Tibial nerve (tissue), 4 donors: ENCODE measurements around the gene FKBP10. TPM values are rescaled to one million over a fixed set of nuclear protein-coding genes. Genes with fewer than 3 reads are reported as not detected.
"Not testable (repeated sequence)": the region's sequence is repeated elsewhere in the genome, so short reads cannot be mapped to it uniquely, and the experiment has no call there.

Experiments
- DNase-seq, 2 donors: peaks; one replicate each; pipeline ENCODE4 v3.0.0-alpha.2; 2019; ENCODE audit warnings: low spot score in 2 of 2
- H3K27ac ChIP-seq, 4 donors: fragments of 200-600 bp; sonication (generic) in 3 of 4; one replicate each; pipeline ENCODE4 v1.5.1; 2017 to 2019; ENCODE audit warnings: mild to moderate bottlenecking in 1 of 4
- H3K27me3 ChIP-seq, 2 donors: fragments of 200-600 bp; sonication (generic) in 1 of 2; one replicate each; pipeline versions ENCODE4 v1.5.1 to v1.6.0; 2017 to 2019
- H3K36me3 ChIP-seq, 3 donors: fragments of 200-600 bp; sonication (generic); one replicate each; pipeline ENCODE4 v1.5.1; 2018 to 2019
- H3K4me1 ChIP-seq, 4 donors: fragments of 200-600 bp; sonication (generic) in 3 of 4; one replicate each; pipeline ENCODE4 v1.5.1; 2017 to 2019
- H3K4me3 ChIP-seq, 4 donors: fragments of 200-600 bp; sonication (generic) in 3 of 4; one replicate each; pipeline ENCODE4 v1.5.1; 2017 to 2019; ENCODE audit warnings: mild to moderate bottlenecking in 1 of 4, moderate library complexity in 1 of 4
- H3K9me3 ChIP-seq, 4 donors: fragments of 200-600 bp; sonication (generic) in 3 of 4; one replicate each; pipeline ENCODE4 v1.5.1; 2017 to 2019
- CTCF ChIP-seq, 5 experiments: fragments of 200-600 bp in 3 of 5; fragments of 450-650 bp in 2 of 5; sonication (generic) in 3 of 5; IDR thresholded peaks; one replicate each; pipeline ENCODE4 v1.5.1; 2016 to 2019; ENCODE audit warnings: antibody characterized with exemption in 5 of 5, mild to moderate bottlenecking in 3 of 5, moderate library complexity in 2 of 5
- EP300 ChIP-seq, 2 donors: sonication (generic); formaldehyde crosslinking; IDR thresholded peaks; one replicate each; pipeline ENCODE4 v1.6.1; 2017; ENCODE audit warnings: antibody characterized with exemption in 2 of 2, mild to moderate bottlenecking in 1 of 2
- POLR2A ChIP-seq, 2 donors: fragments of 450-650 bp; IDR thresholded peaks; one replicate each; pipeline ENCODE4 v1.6.1; 2017; ENCODE audit warnings: antibody characterized with exemption in 2 of 2, mild to moderate bottlenecking in 2 of 2, moderate library complexity in 2 of 2
- WGBS, 2 donors: methylation state at CpG; one replicate each; pipeline ENCODE4 v1.1.5; 2018; 5-methylcytosine and 5-hydroxymethylcytosine counted together
- total RNA-seq, 4 donors: library from RNA; depleted of rRNA; stranded (reverse); fragments of >200 nt; gene quantifications; one replicate each; pipeline ENCODE4 v1.1.0, GENCODE V29; 2016

The FKBP10 gene
- total RNA-seq, 4 donors from 2014 or later = 47.9 to 103 (median 77.4) TPM

GRCh38 chr17:41823141-41823524 is 10.3 kb downstream of the FKBP10 start:
- H3K4me3 ChIP-seq = no peak overlapping the region
- peaks cover 0 to 13% (median 0%) of the 10 kb centered on the region in 4 donors for H3K4me1 ChIP-seq
- no peaks in the 10 kb centered on the region for H3K9me3 ChIP-seq
- H3K36me3 ChIP-seq = peaks cover 0 to 65% (median 0%) of the 10 kb centered on the region in 3 donors
- no peaks in the 10 kb centered on the region for H3K27me3 ChIP-seq
- no peak overlapping the region for H3K27ac ChIP-seq
- TF ChIP-seq POLR2A (IDR thresholded peaks at IDR 0.05) (no peak), EP300 (IDR thresholded peaks at IDR 0.05) (no peak), CTCF (IDR thresholded peaks at IDR 0.05) (no peak)
- 60 to 67% methylated on average over 1 of the region's 1 CpG for WGBS, 2 donors
- no peak for DNase-seq

DNA sequence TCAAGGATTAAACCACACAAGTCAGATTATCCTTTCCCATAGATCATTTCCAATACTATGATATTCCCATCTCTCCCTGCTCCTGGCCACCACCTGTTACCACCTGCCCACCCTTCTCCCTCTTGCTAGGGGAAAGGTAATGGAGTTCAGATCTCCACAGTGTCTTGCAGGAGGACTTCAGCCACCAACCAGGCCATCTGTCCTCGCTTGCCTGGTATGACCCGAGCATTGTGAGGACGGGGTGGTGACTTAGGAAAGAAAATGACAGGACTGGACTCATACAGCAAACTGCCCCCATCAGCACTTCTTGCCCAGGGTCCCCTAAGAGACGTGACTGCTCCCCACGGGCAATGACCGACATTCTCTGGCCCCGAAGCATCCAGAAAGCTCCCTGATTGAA is 10.8 kb downstream of the FKBP10 start:
- no peak overlapping the region for H3K27ac ChIP-seq
- H3K9me3 ChIP-seq = no peaks in the 10 kb centered on the region
- DNase-seq = no peak
- H3K27me3 ChIP-seq = no peaks in the 10 kb centered on the region
- H3K4me1 ChIP-seq = peaks cover 0 to 13% (median 0%) of the 10 kb centered on the region in 4 donors
- no peak for TF ChIP-seq POLR2A (IDR thresholded peaks at IDR 0.05)
- no peak for TF ChIP-seq EP300 (IDR thresholded peaks at IDR 0.05)
- no peak for TF ChIP-seq CTCF (IDR thresholded peaks at IDR 0.05)
- 78 to 79% methylated on average over 7 of the region's 7 CpGs for WGBS, 2 donors
- H3K4me3 ChIP-seq = no peak overlapping the region
- H3K36me3 ChIP-seq = peaks cover 0 to 67% (median 0%) of the 10 kb centered on the region in 3 donors

DNA sequence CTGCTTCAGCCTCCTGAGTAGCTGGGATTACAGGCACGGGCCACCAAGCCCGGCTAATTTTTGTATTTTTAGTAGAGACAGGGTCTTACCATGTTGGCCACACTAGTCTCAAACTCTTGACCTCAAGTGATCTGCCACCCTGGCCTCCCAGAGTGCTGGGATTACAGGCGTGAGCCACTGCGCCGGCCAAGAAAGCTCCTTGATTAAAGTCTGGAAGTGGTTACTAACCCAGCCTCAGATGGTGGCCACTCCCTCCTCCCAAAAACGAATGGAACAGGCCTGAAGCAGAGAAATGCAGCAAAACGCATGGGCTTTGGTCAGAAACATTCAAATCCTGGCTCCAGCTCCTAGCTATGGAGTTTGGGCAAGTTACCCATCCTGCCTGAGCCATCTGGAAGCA is 11.3 kb downstream of the FKBP10 start:
- Histone ChIP-seq H3K9me3 (no peaks in the 10 kb centered on the region), H3K4me1 (peaks cover 0 to 13% (median 0%) of the 10 kb centered on the region in 4 donors), H3K27me3 (no peaks in the 10 kb centered on the region), H3K27ac (no peak overlapping the region), H3K36me3 (peaks cover 0 to 69% (median 0%) of the 10 kb centered on the region in 3 donors), H3K4me3 (no peak overlapping the region)
- 53 to 64% methylated on average over 6 of the region's 7 CpGs for WGBS, 2 donors
- no peak for DNase-seq
- TF ChIP-seq CTCF (IDR thresholded peaks at IDR 0.05) = no peak
- no peak for TF ChIP-seq EP300 (IDR thresholded peaks at IDR 0.05)
- TF ChIP-seq POLR2A (IDR thresholded peaks at IDR 0.05) = no peak

DNA sequence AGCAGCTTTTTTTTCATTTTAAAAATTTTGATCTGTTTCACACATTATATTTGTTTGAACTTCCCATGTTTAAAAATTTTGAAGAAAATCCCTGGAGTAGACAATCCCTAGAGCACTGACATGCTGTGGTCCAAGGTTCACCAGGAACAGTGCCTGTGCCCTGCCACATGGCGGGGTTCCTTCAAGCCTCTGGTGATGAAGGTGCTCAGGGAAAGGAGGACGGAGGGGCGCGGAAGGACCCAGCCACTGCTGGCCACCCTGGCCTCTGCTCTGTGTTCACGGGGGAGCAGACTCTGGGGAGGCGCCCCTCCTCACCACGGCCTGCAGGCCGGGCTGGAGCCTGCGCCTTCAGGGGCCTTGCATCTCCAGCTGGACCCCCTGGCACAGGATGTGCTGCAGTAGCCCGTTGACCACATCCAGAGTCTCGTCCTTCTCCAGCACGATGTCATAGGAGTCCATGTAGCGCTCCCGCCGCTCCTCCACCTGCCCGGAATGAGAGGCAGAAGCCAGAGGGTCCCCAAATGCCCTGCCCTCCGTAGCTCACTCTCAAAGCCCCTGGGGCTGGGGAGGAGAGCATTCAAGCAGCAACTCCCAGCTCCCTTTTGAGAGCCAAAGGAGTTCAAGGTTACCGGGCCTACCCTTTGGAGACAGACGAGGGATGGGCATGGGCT is 12.5 kb downstream of the FKBP10 start:
- peaks cover 0 to 69% (median 0%) of the 10 kb centered on the region in 3 donors for H3K36me3 ChIP-seq
- H3K27me3 ChIP-seq = no peaks in the 10 kb centered on the region
- TF ChIP-seq POLR2A (IDR thresholded peaks at IDR 0.05) = no peak
- no peak for TF ChIP-seq CTCF (IDR thresholded peaks at IDR 0.05)
- no peak for TF ChIP-seq EP300 (IDR thresholded peaks at IDR 0.05)
- H3K4me3 ChIP-seq = no peak overlapping the region
- no peak overlapping the region for H3K27ac ChIP-seq
- H3K4me1 ChIP-seq = peaks cover 0 to 13% (median 0%) of the 10 kb centered on the region in 4 donors
- 86 to 87% methylated on average over 15 to 19 of the region's 19 CpGs for WGBS, 2 donors
- H3K9me3 ChIP-seq = no peaks in the 10 kb centered on the region
- DNase-seq = no peak

DNA sequence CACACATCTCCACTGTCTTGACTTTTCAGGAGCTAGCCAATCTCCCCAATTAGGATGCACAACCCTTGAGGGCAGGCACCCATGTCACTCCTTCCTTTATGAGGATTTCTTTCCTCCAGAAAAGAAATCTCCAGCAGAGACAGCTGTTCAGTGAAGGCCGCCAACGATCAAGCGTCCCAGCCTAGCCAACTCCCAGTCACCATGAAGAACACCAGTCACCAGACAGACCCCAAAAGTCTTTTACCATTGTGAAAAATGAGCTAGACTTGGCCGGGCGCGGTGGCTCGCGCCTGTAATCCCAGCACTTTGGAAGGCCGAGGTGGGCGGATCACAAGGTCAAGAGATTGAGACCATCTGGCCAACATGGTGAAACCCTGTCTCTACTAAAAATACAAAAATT is 17.2 kb downstream of the FKBP10 start:
- not testable (repeated sequence) for H3K27ac ChIP-seq, DNase-seq, H3K9me3 ChIP-seq, H3K4me1 ChIP-seq, H3K4me3 ChIP-seq, H3K27me3 ChIP-seq
- WGBS, 2 donors = 87 to 88% methylated on average over 10 of the region's 10 CpGs
- peaks cover 0 to 80% (median 0%) of the 10 kb centered on the region in 3 donors for H3K36me3 ChIP-seq
